GM19468 (cell line): ENCODE measurements around the gene TYRP1.
"Not testable (repeated sequence)": the region's sequence is repeated elsewhere in the genome, so short reads cannot be mapped to it uniquely, and the experiment has no call there.

ENCODE experiments used
- ATAC-seq: cut with Tn5 transposase; IDR thresholded peaks from one replicate; pipeline ENCODE4 v1.9.1; 2021; ENCODE audit warnings: mild to moderate bottlenecking, moderate library complexity, moderate number of reproducible peaks; ENCODE audit not compliant: unreplicated experiment; ENCODE audit errors: extremely low read depth

TYRP1 gene

DNA sequence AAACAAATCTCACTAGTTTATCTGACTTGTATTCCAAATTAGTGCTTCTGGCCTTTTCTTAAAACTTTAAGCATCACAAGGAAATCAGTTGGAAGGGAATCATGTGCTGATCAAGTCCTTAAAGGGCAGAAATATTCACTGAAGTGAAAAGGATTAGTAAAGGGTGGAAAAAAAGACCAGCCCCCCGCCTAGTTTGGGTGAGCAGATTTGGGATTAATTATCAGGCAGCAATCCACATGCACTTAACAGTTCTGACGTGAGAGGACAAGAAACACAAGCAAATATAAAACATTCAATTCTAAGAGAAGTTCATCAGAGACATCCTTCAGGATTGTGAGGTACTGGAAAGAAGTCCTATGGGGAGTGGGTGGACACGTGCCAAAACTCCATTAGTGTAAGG is at the start of gene TYRP1:
TSS of gene TYRP1 (plus strand) at position 245 of the 400 bp plus-strand sequence. CDS start 612 bp downstream, outside the sequence.
- ATAC-seq: no peak

DNA sequence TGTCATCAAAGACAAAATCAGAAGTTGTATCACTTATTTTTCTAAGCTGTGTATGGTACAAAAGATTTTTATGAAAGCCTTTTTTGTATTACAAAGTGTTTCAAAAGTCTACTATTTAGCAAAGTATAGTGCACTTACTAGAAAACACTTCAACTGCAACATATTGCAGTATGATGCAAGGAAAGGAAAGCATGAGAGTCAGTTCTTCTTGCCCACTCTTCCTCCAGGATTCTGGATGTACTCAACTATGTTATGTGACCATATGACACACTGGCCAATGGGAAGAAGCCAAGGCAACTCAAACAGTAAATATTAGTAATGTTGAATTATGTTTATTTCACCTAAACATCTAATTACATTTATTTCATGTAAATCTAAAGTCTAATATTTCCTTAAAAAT is 49.5 kb upstream of the TYRP1 start:
- no peak for ATAC-seq

- ATAC-seq: no peak
Observed at GRCh38 chr9:12648925-12649324, 44.3 kb upstream of the TYRP1 start.

DNA sequence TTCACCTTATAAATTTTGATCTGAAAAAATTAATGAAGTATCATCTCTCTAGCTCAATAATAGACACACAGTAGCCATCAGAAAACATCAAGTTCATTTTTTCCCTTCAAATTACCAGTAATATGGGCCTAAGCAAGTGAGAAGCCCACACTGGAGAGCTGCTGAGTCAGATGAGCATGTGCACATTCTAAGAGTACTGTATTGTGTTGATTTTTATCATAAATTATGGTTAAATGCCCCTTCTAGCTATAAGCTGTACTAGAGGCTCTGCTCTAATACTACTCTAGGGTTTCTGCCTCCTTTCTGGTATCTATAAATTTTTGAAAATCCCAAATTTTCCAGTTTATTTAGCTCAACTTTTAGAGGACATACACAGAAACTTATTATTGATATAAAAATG is 42.1 kb upstream of the TYRP1 start:
- no peak for ATAC-seq

DNA sequence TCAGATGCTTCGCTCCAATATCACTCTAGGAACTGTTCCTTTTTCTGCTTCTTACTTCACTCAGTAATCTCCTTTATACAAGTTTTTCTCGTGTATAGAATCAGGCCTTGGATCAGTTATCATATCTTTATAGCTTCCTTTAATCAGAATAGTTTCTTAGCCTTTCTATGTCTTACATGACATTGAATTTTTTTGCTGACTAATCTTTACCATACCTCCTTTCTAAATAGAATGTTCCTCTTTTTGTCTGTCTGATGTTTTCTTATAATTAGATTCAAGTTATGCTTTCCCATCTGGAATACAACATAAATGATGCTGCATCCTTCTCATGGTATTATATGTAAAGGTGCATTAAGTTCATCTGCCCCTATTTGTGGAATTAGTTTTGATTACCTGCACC is 40.2 kb upstream of the TYRP1 start:
- no peak for ATAC-seq

GRCh38 chr9:12656803-12657202 is 36.4 kb upstream of the TYRP1 start:
- ATAC-seq: no peak

GRCh38 chr9:12657233-12657632 is 36.0 kb upstream of the TYRP1 start:
- no peak for ATAC-seq

DNA sequence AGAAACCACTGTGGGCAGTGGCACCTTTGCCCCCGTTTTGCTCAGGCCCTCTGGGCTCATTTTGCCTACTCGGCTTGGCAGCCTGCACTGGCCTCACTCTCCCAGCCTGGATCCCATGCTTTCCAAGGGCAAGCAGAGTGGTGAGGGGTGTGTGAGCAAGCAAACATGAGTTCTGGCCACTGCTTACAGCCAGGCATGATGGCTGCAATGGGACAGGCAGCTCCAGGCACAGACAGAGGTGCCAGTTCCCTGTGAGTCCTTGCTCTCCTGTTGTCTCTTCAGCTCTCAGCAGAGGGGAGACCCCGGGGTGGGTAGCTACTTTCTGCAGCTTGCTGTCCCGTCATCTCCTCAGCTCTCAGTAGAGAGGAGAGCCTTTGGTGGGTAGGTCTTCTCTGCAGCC is 35.2 kb upstream of the TYRP1 start:
- no peak for ATAC-seq

- no peak for ATAC-seq
Observed at GRCh38 chr9:12658531-12659209, 34.5 kb upstream of the TYRP1 start.

- ATAC-seq: no peak
Observed at GRCh38 chr9:12659220-12659619, 34.0 kb upstream of the TYRP1 start.

DNA sequence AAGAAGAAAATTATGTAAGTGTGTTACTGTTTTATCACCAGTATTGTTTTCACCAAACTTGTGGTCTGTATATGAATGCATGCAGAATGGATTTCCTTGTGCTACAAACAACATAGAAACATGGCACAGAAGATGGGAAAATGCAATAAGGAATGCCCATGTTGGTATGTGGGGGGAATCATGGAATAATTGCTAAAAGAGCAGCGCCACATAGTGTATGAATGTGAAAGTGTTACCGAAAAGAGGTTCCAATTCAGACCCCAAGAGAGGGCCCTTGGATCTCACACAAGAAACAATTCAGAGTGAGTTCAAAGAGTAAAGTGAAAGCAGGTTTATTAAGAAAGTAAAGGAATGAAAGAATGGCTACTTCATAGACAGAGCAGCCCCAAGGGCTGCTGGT is 26.4 kb upstream of the TYRP1 start:
- no peak for ATAC-seq

- no peak for ATAC-seq
Observed at GRCh38 chr9:12667892-12668291, 25.3 kb upstream of the TYRP1 start.

- ATAC-seq: no peak
Observed at GRCh38 chr9:12670006-12670405, 23.2 kb upstream of the TYRP1 start.

- no peak for ATAC-seq
Observed at GRCh38 chr9:12674961-12675360, 18.2 kb upstream of the TYRP1 start.

DNA sequence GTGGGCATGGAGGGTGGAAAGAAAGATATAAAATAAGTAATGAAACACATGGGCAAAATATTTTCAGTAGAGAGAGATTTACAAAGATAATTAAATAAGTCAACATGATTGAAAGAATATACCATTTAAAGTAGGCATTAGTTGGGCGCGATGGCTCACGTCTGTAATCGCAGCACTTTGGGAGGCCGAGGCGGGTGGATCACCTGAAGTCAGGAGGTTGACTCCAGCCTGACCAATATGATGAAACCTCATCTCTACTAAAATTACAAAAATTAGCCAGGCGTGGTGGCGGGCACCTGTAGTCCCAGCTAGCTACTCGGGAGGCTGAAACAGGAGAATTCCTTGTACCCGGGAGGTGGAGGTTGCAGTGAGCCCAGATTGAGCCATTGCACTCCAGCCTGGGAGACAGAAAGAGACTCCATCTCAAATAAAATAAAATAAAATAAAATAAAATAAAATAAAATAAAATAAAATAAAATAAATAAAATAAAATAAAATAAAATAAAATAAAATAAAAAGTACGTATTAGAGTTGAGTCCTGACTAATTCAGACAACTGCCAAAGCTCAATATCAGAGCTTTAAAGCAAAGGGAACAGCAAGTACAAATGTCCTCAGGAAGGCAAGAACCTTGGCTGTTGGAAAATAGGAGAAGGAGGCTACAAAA is 15.6 kb upstream of the TYRP1 start:
- ATAC-seq: not testable (repeated sequence)

GRCh38 chr9:12680341-12680740 is 12.8 kb upstream of the TYRP1 start:
- no peak for ATAC-seq

- no peak for ATAC-seq
Observed at GRCh38 chr9:12680757-12681156, 12.4 kb upstream of the TYRP1 start.

GRCh38 chr9:12681620-12682019 is 11.6 kb upstream of the TYRP1 start:
- ATAC-seq: no peak

DNA sequence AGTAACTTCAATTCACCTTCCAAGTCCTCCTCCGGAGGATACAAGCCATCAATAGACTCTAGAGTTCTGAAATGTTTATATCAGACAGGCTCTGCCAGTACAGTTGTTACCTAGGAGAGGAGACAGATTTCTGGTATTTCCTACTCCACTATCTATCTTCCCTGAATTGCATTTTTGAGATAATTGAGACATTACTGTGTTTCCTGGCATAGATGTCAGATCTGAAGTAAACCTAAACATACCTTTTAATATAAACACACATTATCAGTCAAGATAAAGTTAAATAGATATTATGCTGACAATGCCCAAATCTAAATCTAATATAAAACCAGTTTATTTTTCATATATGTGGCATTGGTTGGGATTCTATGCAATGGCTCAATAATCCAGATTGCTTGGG is 8.2 kb upstream of the TYRP1 start:
- ATAC-seq: no peak

DNA sequence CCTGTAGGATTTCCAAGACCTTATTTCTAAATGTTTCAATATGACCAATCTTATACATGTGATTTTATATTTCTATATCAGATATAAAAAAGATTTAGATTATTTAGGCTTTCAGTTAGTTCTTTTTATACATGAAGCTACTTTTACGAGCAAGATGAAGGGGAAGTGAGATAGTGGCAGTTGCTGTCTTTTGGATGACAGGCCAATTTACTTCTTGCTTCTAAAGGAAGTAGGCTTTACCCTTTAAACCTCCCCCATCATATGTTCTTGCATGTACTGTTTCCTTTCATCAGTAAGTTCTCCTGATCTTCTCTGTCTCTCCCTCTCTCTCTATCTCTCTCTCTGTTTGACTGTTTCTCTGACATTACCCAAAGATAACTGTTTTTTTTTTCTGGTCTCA is 4.0 kb upstream of the TYRP1 start:
- no peak for ATAC-seq

- no peak for ATAC-seq
Observed at GRCh38 chr9:12694013-12694412, 828 bp downstream of the TYRP1 start.

GRCh38 chr9:12695474-12695873 is 2.3 kb downstream of the TYRP1 start:
- no peak for ATAC-seq
